ENCODE measurements around the gene PNLIPRP2. TPM values are rescaled to one million over a fixed set of nuclear protein-coding genes. Genes with fewer than 3 reads are reported as not detected.

Gene PNLIPRP2
- total RNA-seq, 2 donors from 2014 or later, result not detected

- Mint-ChIP-seq H3K27me3 (peaks cover 23% of the 10 kb centered on the region), H3K4me1 (no peaks in the 10 kb centered on the region), H3K4me3 (no peak overlapping the region), H3K27ac (no peak overlapping the region), H3K36me3 (ENCODE audit: low read depth) (peaks cover 2% of the 10 kb centered on the region)
- no peaks in the 10 kb centered on the region for H3K9me3 ChIP-seq (ENCODE audit: control insufficient read depth, low read length, poor library complexity, severe bottlenecking)
- no peak for DNase-seq
- no peak for ATAC-seq
These were observed 17.9 kb upstream of the PNLIPRP2 start for GRCh38 chr10:116602648-116603400.

GRCh38 chr10:116606061-116606483, 14.7 kb upstream of the PNLIPRP2 start:
- H3K27me3 Mint-ChIP-seq, result peaks cover 43% of the 10 kb centered on the region

GRCh38 chr10:116607336-116607735, 13.4 kb upstream of the PNLIPRP2 start:
- DNase-seq (no peak), ATAC-seq (no peak)

More at GRCh38 chr10:116606061-116606483, 14.7 kb upstream of the PNLIPRP2 start:
- peaks cover 2% of the 10 kb centered on the region for H3K36me3 Mint-ChIP-seq (ENCODE audit: low read depth)
- no peaks in the 10 kb centered on the region for H3K4me1 Mint-ChIP-seq
- H3K27ac Mint-ChIP-seq, result no peak overlapping the region
- no peak overlapping the region for H3K4me3 Mint-ChIP-seq
- DNase-seq, result no peak
- ATAC-seq, result no peak
- no peaks in the 10 kb centered on the region for H3K9me3 ChIP-seq (ENCODE audit: control insufficient read depth, low read length, poor library complexity, severe bottlenecking)

GRCh38 chr10:116608686-116609594, 11.8 kb upstream of the PNLIPRP2 start:
- Mint-ChIP-seq H3K4me3 (peak overlapping the region; percentile 33), H3K27ac (no peak overlapping the region), H3K27me3 (peaks cover 50% of the 10 kb centered on the region), H3K4me1 (no peaks in the 10 kb centered on the region), H3K36me3 (ENCODE audit: low read depth) (peaks cover 2% of the 10 kb centered on the region)
- DNase-seq, result no peak
- no peak for ATAC-seq
- no peaks in the 10 kb centered on the region for H3K9me3 ChIP-seq (ENCODE audit: control insufficient read depth, low read length, poor library complexity, severe bottlenecking)

More at GRCh38 chr10:116607336-116607735, 13.4 kb upstream of the PNLIPRP2 start:
- no peaks in the 10 kb centered on the region for H3K9me3 ChIP-seq (ENCODE audit: control insufficient read depth, low read length, poor library complexity, severe bottlenecking)
- H3K27ac Mint-ChIP-seq, result no peak overlapping the region
- peaks cover 43% of the 10 kb centered on the region for H3K27me3 Mint-ChIP-seq
- no peak overlapping the region for H3K4me3 Mint-ChIP-seq
- H3K4me1 Mint-ChIP-seq, result no peaks in the 10 kb centered on the region
- H3K36me3 Mint-ChIP-seq (ENCODE audit: low read depth), result peaks cover 2% of the 10 kb centered on the region

- DNase-seq (no peak), ATAC-seq (no peak)
- H3K27me3 Mint-ChIP-seq, result peaks cover 49% of the 10 kb centered on the region
- no peak overlapping the region for H3K27ac Mint-ChIP-seq
- H3K36me3 Mint-ChIP-seq (ENCODE audit: low read depth), result peaks cover 2% of the 10 kb centered on the region
- no peaks in the 10 kb centered on the region for H3K9me3 ChIP-seq (ENCODE audit: control insufficient read depth, low read length, poor library complexity, severe bottlenecking)
- no peaks in the 10 kb centered on the region for H3K4me1 Mint-ChIP-seq
- H3K4me3 Mint-ChIP-seq, result no peak overlapping the region
These were observed 10.2 kb upstream of the PNLIPRP2 start for GRCh38 chr10:116610443-116611152.

- Mint-ChIP-seq H3K4me1 (no peaks in the 10 kb centered on the region), H3K4me3 (no peak overlapping the region), H3K27ac (no peak overlapping the region), H3K27me3 (peaks cover 43% of the 10 kb centered on the region), H3K36me3 (ENCODE audit: low read depth) (peaks cover 2% of the 10 kb centered on the region)
- no peak for DNase-seq
- no peaks in the 10 kb centered on the region for H3K9me3 ChIP-seq (ENCODE audit: control insufficient read depth, low read length, poor library complexity, severe bottlenecking)
- no peak for ATAC-seq
These were observed 9.6 kb upstream of the PNLIPRP2 start for GRCh38 chr10:116611153-116611545.

- no peak for ATAC-seq
These were observed 8.5 kb upstream of the PNLIPRP2 start for GRCh38 chr10:116612107-116612769.

GRCh38 chr10:116613471-116613870, 7.3 kb upstream of the PNLIPRP2 start:
- H3K27me3 Mint-ChIP-seq, result peaks cover 29% of the 10 kb centered on the region
- H3K4me3 Mint-ChIP-seq, result no peak overlapping the region
- H3K27ac Mint-ChIP-seq, result no peak overlapping the region
- H3K9me3 ChIP-seq (ENCODE audit: control insufficient read depth, low read length, poor library complexity, severe bottlenecking), result no peaks in the 10 kb centered on the region
- H3K36me3 Mint-ChIP-seq (ENCODE audit: low read depth), result no peaks in the 10 kb centered on the region
- no peaks in the 10 kb centered on the region for H3K4me1 Mint-ChIP-seq
- ATAC-seq (no peak), DNase-seq (no peak)

More at GRCh38 chr10:116612107-116612769, 8.5 kb upstream of the PNLIPRP2 start:
- no peaks in the 10 kb centered on the region for H3K4me1 Mint-ChIP-seq
- H3K4me3 Mint-ChIP-seq, result no peak overlapping the region
- H3K9me3 ChIP-seq (ENCODE audit: control insufficient read depth, low read length, poor library complexity, severe bottlenecking), result no peaks in the 10 kb centered on the region
- DNase-seq, result no peak
- H3K36me3 Mint-ChIP-seq (ENCODE audit: low read depth), result peaks cover under 1% of the 10 kb centered on the region
- H3K27me3 Mint-ChIP-seq, result peaks cover 35% of the 10 kb centered on the region
- H3K27ac Mint-ChIP-seq, result no peak overlapping the region

GRCh38 chr10:116614796-116615195, 6.0 kb upstream of the PNLIPRP2 start:
- ATAC-seq (no peak), DNase-seq (no peak)
- no peaks in the 10 kb centered on the region for H3K9me3 ChIP-seq (ENCODE audit: control insufficient read depth, low read length, poor library complexity, severe bottlenecking)
- Mint-ChIP-seq H3K27ac (no peak overlapping the region), H3K4me1 (no peaks in the 10 kb centered on the region), H3K36me3 (ENCODE audit: low read depth) (peaks cover 2% of the 10 kb centered on the region), H3K4me3 (no peak overlapping the region), H3K27me3 (peaks cover 21% of the 10 kb centered on the region)

- H3K9me3 ChIP-seq (ENCODE audit: control insufficient read depth, low read length, poor library complexity, severe bottlenecking), result no peaks in the 10 kb centered on the region
- Mint-ChIP-seq H3K36me3 (ENCODE audit: low read depth) (peaks cover 2% of the 10 kb centered on the region), H3K27me3 (peaks cover 17% of the 10 kb centered on the region), H3K4me3 (no peak overlapping the region), H3K4me1 (no peaks in the 10 kb centered on the region), H3K27ac (no peak overlapping the region)
- ATAC-seq (no peak), DNase-seq (no peak)
These were observed 5.5 kb upstream of the PNLIPRP2 start for GRCh38 chr10:116615199-116615776.

- Mint-ChIP-seq H3K27ac (no peak overlapping the region), H3K4me3 (no peak overlapping the region), H3K36me3 (ENCODE audit: low read depth) (peaks cover 2% of the 10 kb centered on the region), H3K27me3 (peaks cover 41% of the 10 kb centered on the region), H3K4me1 (no peaks in the 10 kb centered on the region)
- no peaks in the 10 kb centered on the region for H3K9me3 ChIP-seq (ENCODE audit: control insufficient read depth, low read length, poor library complexity, severe bottlenecking)
- ATAC-seq, result no peak
- DNase-seq, result no peak
These were observed 723 bp downstream of the PNLIPRP2 start for GRCh38 chr10:116621476-116621875.

GRCh38 chr10:116621934-116622655, 1.3 kb downstream of the PNLIPRP2 start:
- Mint-ChIP-seq H3K4me3 (no peak overlapping the region), H3K4me1 (no peaks in the 10 kb centered on the region), H3K36me3 (ENCODE audit: low read depth) (peaks cover 2% of the 10 kb centered on the region), H3K27ac (no peak overlapping the region), H3K27me3 (peaks cover 47% of the 10 kb centered on the region)
- no peak for ATAC-seq
- no peaks in the 10 kb centered on the region for H3K9me3 ChIP-seq (ENCODE audit: control insufficient read depth, low read length, poor library complexity, severe bottlenecking)
- no peak for DNase-seq
